ENCODE results near the gene SH3BP5L. TPM values are rescaled to one million over a fixed set of nuclear protein-coding genes. Genes with fewer than 3 reads are reported as not detected.

Gene SH3BP5L
- total and polyA plus RNA-seq, 2 of the 13 experiments (the other 11 are each of a cell fraction or from before 2014, with no cell fraction given): 10.3 to 14.9 TPM

DNA sequence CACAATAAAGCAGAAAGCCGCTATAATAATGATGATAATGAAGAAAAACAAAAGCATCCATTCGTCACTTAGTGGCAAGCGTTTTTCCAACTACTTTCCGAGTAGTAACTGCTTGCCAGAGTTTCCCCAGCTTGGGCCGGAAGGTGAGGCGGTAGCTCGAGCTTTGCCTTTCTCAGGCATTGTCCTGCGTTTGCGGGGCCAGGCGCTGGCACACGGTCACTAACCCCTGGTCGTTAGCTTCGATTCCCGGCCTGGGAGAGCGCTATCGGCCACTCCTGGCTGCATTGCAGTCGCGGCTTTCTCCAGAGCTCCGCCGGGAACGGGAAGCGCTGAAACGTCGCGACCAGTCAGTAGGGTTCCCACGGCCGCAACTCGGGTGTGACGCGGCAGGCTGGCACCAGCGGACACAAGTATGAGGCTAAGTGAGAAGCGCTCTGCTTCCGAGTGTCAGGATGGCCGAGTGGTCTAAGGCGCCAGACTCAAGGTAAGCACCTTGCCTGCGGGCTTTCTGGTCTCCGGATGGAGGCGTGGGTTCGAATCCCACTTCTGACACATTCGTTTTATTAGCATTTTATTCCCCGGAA, 47.8 kb upstream of the SH3BP5L start (continued):
- TF ChIP-seq, protein P1, sequence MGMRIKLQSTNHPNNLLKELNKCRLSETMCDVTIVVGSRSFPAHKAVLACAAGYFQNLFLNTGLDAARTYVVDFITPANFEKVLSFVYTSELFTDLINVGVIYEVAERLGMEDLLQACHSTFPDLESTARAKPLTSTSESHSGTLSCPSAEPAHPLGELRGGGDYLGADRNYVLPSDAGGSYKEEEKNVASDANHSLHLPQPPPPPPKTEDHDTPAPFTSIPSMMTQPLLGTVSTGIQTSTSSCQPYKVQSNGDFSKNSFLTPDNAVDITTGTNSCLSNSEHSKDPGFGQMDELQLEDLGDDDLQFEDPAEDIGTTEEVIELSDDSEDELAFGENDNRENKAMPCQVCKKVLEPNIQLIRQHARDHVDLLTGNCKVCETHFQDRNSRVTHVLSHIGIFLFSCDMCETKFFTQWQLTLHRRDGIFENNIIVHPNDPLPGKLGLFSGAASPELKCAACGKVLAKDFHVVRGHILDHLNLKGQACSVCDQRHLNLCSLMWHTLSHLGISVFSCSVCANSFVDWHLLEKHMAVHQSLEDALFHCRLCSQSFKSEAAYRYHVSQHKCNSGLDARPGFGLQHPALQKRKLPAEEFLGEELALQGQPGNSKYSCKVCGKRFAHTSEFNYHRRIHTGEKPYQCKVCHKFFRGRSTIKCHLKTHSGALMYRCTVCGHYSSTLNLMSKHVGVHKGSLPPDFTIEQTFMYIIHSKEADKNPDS (CRISPR knock-in tag; IDR thresholded peaks at IDR 0.05): peak; percentile 78
- TF ChIP-seq CENPT (CRISPR knock-in tag; IDR thresholded peaks at IDR 0.05; ENCODE audit: low read depth) (no peak), ZFP37 (CRISPR knock-in tag; IDR thresholded peaks at IDR 0.05; ENCODE audit: borderline replicate concordance) (no peak), ZNF274 (CRISPR knock-in tag; IDR thresholded peaks at IDR 0.05) (peak; percentile 53; the same call in 1 of the 2 replicates), SAFB2 (CRISPR knock-in tag; IDR thresholded peaks at IDR 0.05; ENCODE audit: borderline replicate concordance, low read depth) (peak; percentile 60; the same call in 1 of the 2 replicates), ZNF619 (CRISPR knock-in tag; IDR thresholded peaks at IDR 0.05) (0 out of 2 replicates have a peak, but pooled peaks have one; percentile 37), JARID2 (CRISPR knock-in tag; IDR thresholded peaks at IDR 0.05; ENCODE audit: insufficient replicate concordance) (no peak), CREB1 (IDR thresholded peaks at IDR 0.05) (no peak; the same call in 1 of the 2 replicates), CREB1 (CRISPR knock-in tag; IDR thresholded peaks at IDR 0.05) (no peak), MXD4 (CRISPR knock-in tag; IDR thresholded peaks at IDR 0.05) (peak; percentile 56; the same call in 1 of the 2 replicates), ZNF670 (CRISPR knock-in tag; IDR thresholded peaks at IDR 0.05; ENCODE audit: borderline replicate concordance) (no peak), NFKB2 (CRISPR knock-in tag; IDR thresholded peaks at IDR 0.05; ENCODE audit: borderline replicate concordance) (peak; percentile 47), ZNF674 (CRISPR knock-in tag; IDR thresholded peaks at IDR 0.05; ENCODE audit: low read depth) (no peak), ZIK1 (CRISPR knock-in tag; IDR thresholded peaks at IDR 0.05; ENCODE audit: borderline replicate concordance, low read depth) (peak; percentile 76; the same call in 1 of the 2 replicates)
- TF ChIP-seq, protein P2, sequence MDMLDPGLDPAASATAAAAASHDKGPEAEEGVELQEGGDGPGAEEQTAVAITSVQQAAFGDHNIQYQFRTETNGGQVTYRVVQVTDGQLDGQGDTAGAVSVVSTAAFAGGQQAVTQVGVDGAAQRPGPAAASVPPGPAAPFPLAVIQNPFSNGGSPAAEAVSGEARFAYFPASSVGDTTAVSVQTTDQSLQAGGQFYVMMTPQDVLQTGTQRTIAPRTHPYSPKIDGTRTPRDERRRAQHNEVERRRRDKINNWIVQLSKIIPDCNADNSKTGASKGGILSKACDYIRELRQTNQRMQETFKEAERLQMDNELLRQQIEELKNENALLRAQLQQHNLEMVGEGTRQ (IDR thresholded peaks at IDR 0.05; ENCODE audit: low read depth, low read length): no peak
- TF ChIP-seq, protein P2 (CRISPR knock-in tag; IDR thresholded peaks at IDR 0.05; ENCODE audit: borderline replicate concordance): 0 out of 2 replicates have a peak, but pooled peaks have one; percentile 10
- TF ChIP-seq, protein P3, sequence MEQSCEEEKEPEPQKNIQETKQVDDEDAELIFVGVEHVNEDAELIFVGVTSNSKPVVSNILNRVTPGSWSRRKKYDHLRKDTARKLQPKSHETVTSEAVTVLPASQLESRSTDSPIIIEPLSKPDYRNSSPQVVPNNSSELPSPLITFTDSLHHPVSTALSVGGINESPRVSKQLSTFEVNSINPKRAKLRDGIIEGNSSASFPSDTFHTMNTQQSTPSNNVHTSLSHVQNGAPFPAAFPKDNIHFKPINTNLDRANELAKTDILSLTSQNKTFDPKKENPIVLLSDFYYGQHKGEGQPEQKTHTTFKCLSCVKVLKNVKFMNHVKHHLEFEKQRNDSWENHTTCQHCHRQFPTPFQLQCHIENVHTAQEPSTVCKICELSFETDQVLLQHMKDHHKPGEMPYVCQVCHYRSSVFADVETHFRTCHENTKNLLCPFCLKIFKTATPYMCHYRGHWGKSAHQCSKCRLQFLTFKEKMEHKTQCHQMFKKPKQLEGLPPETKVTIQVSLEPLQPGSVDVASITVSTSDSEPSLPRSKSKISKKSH (CRISPR knock-in tag; IDR thresholded peaks at IDR 0.05; ENCODE audit: borderline replicate concordance): 0 out of 2 replicates have a peak, but pooled peaks have one; percentile 58
- TF ChIP-seq, protein P4, sequence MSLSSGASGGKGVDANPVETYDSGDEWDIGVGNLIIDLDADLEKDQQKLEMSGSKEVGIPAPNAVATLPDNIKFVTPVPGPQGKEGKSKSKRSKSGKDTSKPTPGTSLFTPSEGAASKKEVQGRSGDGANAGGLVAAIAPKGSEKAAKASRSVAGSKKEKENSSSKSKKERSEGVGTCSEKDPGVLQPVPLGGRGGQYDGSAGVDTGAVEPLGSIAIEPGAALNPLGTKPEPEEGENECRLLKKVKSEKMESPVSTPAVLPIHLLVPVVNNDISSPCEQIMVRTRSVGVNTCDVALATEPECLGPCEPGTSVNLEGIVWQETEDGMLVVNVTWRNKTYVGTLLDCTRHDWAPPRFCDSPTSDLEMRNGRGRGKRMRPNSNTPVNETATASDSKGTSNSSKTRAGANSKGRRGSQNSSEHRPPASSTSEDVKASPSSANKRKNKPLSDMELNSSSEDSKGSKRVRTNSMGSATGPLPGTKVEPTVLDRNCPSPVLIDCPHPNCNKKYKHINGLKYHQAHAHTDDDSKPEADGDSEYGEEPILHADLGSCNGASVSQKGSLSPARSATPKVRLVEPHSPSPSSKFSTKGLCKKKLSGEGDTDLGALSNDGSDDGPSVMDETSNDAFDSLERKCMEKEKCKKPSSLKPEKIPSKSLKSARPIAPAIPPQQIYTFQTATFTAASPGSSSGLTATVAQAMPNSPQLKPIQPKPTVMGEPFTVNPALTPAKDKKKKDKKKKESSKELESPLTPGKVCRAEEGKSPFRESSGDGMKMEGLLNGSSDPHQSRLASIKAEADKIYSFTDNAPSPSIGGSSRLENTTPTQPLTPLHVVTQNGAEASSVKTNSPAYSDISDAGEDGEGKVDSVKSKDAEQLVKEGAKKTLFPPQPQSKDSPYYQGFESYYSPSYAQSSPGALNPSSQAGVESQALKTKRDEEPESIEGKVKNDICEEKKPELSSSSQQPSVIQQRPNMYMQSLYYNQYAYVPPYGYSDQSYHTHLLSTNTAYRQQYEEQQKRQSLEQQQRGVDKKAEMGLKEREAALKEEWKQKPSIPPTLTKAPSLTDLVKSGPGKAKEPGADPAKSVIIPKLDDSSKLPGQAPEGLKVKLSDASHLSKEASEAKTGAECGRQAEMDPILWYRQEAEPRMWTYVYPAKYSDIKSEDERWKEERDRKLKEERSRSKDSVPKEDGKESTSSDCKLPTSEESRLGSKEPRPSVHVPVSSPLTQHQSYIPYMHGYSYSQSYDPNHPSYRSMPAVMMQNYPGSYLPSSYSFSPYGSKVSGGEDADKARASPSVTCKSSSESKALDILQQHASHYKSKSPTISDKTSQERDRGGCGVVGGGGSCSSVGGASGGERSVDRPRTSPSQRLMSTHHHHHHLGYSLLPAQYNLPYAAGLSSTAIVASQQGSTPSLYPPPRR (CRISPR knock-in tag; IDR thresholded peaks at IDR 0.05; ENCODE audit: borderline replicate concordance): no peak
